Left lung (tissue), 10 donors: Measurements from ENCODE around the gene ADCY7. TPM values are rescaled to one million over a fixed set of nuclear protein-coding genes. Genes with fewer than 3 reads are reported as not detected.

ENCODE experiments used
- ATAC-seq: fragments of 200-7000 bp; cut with Tn5 transposase; one replicate; pipeline ENCODE4 v1.9.1; 2020; ENCODE audit warnings: moderate library complexity
- DNase-seq, 4 donors: peaks; one replicate each; pipeline ENCODE4 v3.0.0-alpha.2; 2013 to 2020
- H3K27ac ChIP-seq, 2 donors: fragments of 200-600 bp; sonication (generic) in 1 of 2; one replicate each; pipeline versions ENCODE4 v1.5.0 to v1.8.0; 2020 to 2021
- H3K27me3 ChIP-seq, 2 donors: fragments of 200-600 bp; sonication (generic) in 1 of 2; one replicate each; pipeline versions ENCODE4 v1.5.0 to v1.8.0; 2020 to 2021
- H3K36me3 ChIP-seq, 2 donors: fragments of 200-600 bp; sonication (generic) in 1 of 2; one replicate each; pipeline versions ENCODE4 v1.5.0 to v1.8.0; 2020 to 2021
- H3K4me1 ChIP-seq, 2 donors: fragments of 200-600 bp; one replicate each; pipeline ENCODE4 v1.8.0; 2021
- H3K4me3 ChIP-seq, 2 donors: fragments of 200-600 bp; sonication (generic) in 1 of 2; one replicate each; pipeline versions ENCODE4 v1.5.0 to v1.8.0; 2020 to 2021; ENCODE audit warnings: mild to moderate bottlenecking in 1 of 2
- H3K9me3 ChIP-seq, 2 donors: fragments of 200-600 bp; sonication (generic) in 1 of 2; one replicate each; pipeline versions ENCODE4 v1.5.0 to v1.8.0; 2020 to 2021
- CTCF ChIP-seq, 2 donors: fragments of 200-600 bp; sonication (generic) in 1 of 2; IDR thresholded peaks; one replicate each; pipeline versions ENCODE4 v1.5.0 to v1.8.0; 2021; ENCODE audit warnings: antibody characterized with exemption in 2 of 2
- intact Hi-C, 2 donors: fragments of 100-400 bp; cut with DNase I; formaldehyde crosslinking; loops; one replicate each; pipeline versions ENCODE4 v1.11.2 to v1.14.2; 2022
- polyA plus RNA-seq, 6 donors: library from polyadenylated mRNA; unstranded; fragments of 120-200 nt; gene quantifications; one replicate each; pipeline ENCODE4 v1.2.1, GENCODE V29; 2013; ENCODE audit not compliant: insufficient read length in 6 of 6
- total RNA-seq, 2 donors: library from RNA; stranded (reverse); fragmentation: NEBNext Ultra II Directional; extraction: Animal tissue kit (Norgen Biotek cat#: 25700); gene quantifications; one replicate each; pipeline ENCODE4 v1.2.1, GENCODE V29; 2021
- donor health status: DM: no; HTN: yes; CAD: no.
- donor health status: DM: no; HTN: no; CAD: no.

ADCY7 gene
- total and polyA plus RNA-seq, 8 donors = 23.5 to 116 (median 29.9) TPM

- no peaks in the 10 kb centered on the region for H3K27me3 ChIP-seq
- H3K4me3 ChIP-seq = no peak overlapping the region
- no peak for TF ChIP-seq CTCF (IDR thresholded peaks at IDR 0.05)
- intact Hi-C loops = no loop called here
- no peaks in the 10 kb centered on the region for H3K4me1 ChIP-seq
- H3K27ac ChIP-seq = no peak overlapping the region
- ATAC-seq = no peak
- H3K9me3 ChIP-seq = no peaks in the 10 kb centered on the region
- no peak for DNase-seq
- peaks cover 0 to 60% of the 10 kb centered on the region in 2 donors for H3K36me3 ChIP-seq
Observed at GRCh38 chr16:50227665-50228064, 38.7 kb upstream of the ADCY7 start.

GRCh38 chr16:50228364-50228868 lies 37.9 kb upstream of the ADCY7 start:
- no peak overlapping the region for H3K27ac ChIP-seq
- TF ChIP-seq CTCF (IDR thresholded peaks at IDR 0.05) = no peak
- DNase-seq = no peak
- ATAC-seq = no peak
- H3K4me1 ChIP-seq = no peaks in the 10 kb centered on the region
- intact Hi-C loops = no loop called here
- no peaks in the 10 kb centered on the region for H3K27me3 ChIP-seq
- no peak overlapping the region for H3K4me3 ChIP-seq
- H3K36me3 ChIP-seq = peaks cover 0 to 57% of the 10 kb centered on the region in 2 donors
- no peaks in the 10 kb centered on the region for H3K9me3 ChIP-seq

- no peaks in the 10 kb centered on the region for H3K9me3 ChIP-seq
- peaks cover 0 to 53% of the 10 kb centered on the region in 2 donors for H3K36me3 ChIP-seq
- no peaks in the 10 kb centered on the region for H3K4me1 ChIP-seq
- no peak overlapping the region for H3K27ac ChIP-seq
- H3K27me3 ChIP-seq = no peaks in the 10 kb centered on the region
- no peak overlapping the region for H3K4me3 ChIP-seq
- no peak for ATAC-seq
- intact Hi-C loops = no loop called here
- no peak for TF ChIP-seq CTCF (IDR thresholded peaks at IDR 0.05)
- DNase-seq = no peak
Observed at GRCh38 chr16:50229149-50229726, 37.1 kb upstream of the ADCY7 start.

- Histone ChIP-seq H3K9me3 (no peaks in the 10 kb centered on the region), H3K36me3 (no peaks in the 10 kb centered on the region), H3K4me3 (no peak overlapping the region), H3K27ac (no peak overlapping the region), H3K4me1 (peaks cover 0 to 10% of the 10 kb centered on the region in 2 donors), H3K27me3 (no peaks in the 10 kb centered on the region)
- intact Hi-C loops = no loop called here
- no peak for DNase-seq
- no peak for ATAC-seq
- TF ChIP-seq CTCF (IDR thresholded peaks at IDR 0.05) = no peak
Observed at GRCh38 chr16:50234771-50235556, 31.4 kb upstream of the ADCY7 start.

GRCh38 chr16:50235581-50235980 lies 30.8 kb upstream of the ADCY7 start:
- peak; percentile 61 for ATAC-seq

More at GRCh38 chr16:50235581-50235980, 30.8 kb upstream of the ADCY7 start:
- intact Hi-C loops = no loop called here
- no peaks in the 10 kb centered on the region for H3K9me3 ChIP-seq
- TF ChIP-seq CTCF (IDR thresholded peaks at IDR 0.05) = no peak
- no peak overlapping the region for H3K4me3 ChIP-seq
- H3K36me3 ChIP-seq = no peaks in the 10 kb centered on the region
- no peak for DNase-seq
- no peaks in the 10 kb centered on the region for H3K27me3 ChIP-seq
- H3K27ac ChIP-seq = no peak overlapping the region
- H3K4me1 ChIP-seq = peaks cover 0 to 10% of the 10 kb centered on the region in 2 donors
